ENCODE data around the gene PIK3C2G.

PIK3C2G gene

GRCh38 chr12:18439541-18439940 lies 178.2 kb downstream of the PIK3C2G start:
- Histone ChIP-seq H3K9ac (ENCODE audit: low read length) (no peak overlapping the region), H2BK120ac (ENCODE audit: low read depth, low read length) (no peak overlapping the region), H2AFZ (ENCODE audit: low read depth, low read length) (no peak overlapping the region), H3K4me1 (ENCODE audit: control insufficient read depth, insufficient read depth, low read depth, low read length) (no peaks in the 10 kb centered on the region), H3K27me3 (ENCODE audit: control insufficient read depth in 1 of 2, insufficient read depth in 1 of 2, low read length in 2 of 2) (no peaks in the 10 kb centered on the region), H4K8ac (ENCODE audit: low read length) (no peak overlapping the region), H2BK15ac (ENCODE audit: low read depth, poor library complexity, severe bottlenecking) (no peak overlapping the region), H3K4ac (ENCODE audit: low read depth in 1 of 2, low read length in 2 of 2) (no peak overlapping the region), H2BK5ac (ENCODE audit: low read depth, low read length, poor library complexity, severe bottlenecking) (no peak overlapping the region), H3K27ac (ENCODE audit: low read length, poor library complexity, severe bottlenecking) (no peak overlapping the region), H3K9me3 (ENCODE audit: control insufficient read depth, low read length) (no peaks in the 10 kb centered on the region), H3K79me1 (replicated peaks; ENCODE audit: low read length, poor library complexity, severe bottlenecking) (no peaks in the 10 kb centered on the region), H3K36me3 (ENCODE audit: control insufficient read depth in 1 of 2, insufficient read depth in 2 of 2, low read depth in 1 of 2, low read length in 2 of 2) (no peaks in the 10 kb centered on the region), H3K23ac (ENCODE audit: low read length in 2 of 2) (no peak overlapping the region), H4K91ac (ENCODE audit: low read length) (no peak overlapping the region), H3K14ac (ENCODE audit: low read length in 2 of 2) (no peak overlapping the region), H2BK12ac (ENCODE audit: low read length in 2 of 2) (no peak overlapping the region), H3K18ac (ENCODE audit: low read depth in 1 of 2, low read length in 2 of 2) (no peak overlapping the region), H3K4me2 (ENCODE audit: low read length, poor library complexity, severe bottlenecking) (no peak overlapping the region), H3K4me3 (ENCODE audit: insufficient read depth in 1 of 2, low read depth in 1 of 2, low read length in 2 of 2) (no peak overlapping the region), H2AK5ac (ENCODE audit: low read length, severe bottlenecking) (no peak overlapping the region)
- DNase-seq: peak; percentile 44
- 19% methylated on average over 2 of the region's 3 CpGs for WGBS

- no peak overlapping the region for H2AFZ ChIP-seq (ENCODE audit: low read depth, low read length)
- no peak overlapping the region for H2BK120ac ChIP-seq (ENCODE audit: low read depth, low read length)
- H3K18ac ChIP-seq (ENCODE audit: low read depth in 1 of 2, low read length in 2 of 2): no peak overlapping the region
- no peak overlapping the region for H3K4ac ChIP-seq (ENCODE audit: low read depth in 1 of 2, low read length in 2 of 2)
- no peaks in the 10 kb centered on the region for H3K79me1 ChIP-seq (replicated peaks; ENCODE audit: low read length, poor library complexity, severe bottlenecking)
- no peak overlapping the region for H3K4me3 ChIP-seq (ENCODE audit: insufficient read depth in 1 of 2, low read depth in 1 of 2, low read length in 2 of 2)
- H4K8ac ChIP-seq (ENCODE audit: low read length): no peak overlapping the region
- H3K4me2 ChIP-seq (ENCODE audit: low read length, poor library complexity, severe bottlenecking): no peak overlapping the region
- 100% methylated on average over 1 of the region's 5 CpGs for WGBS
- no peak overlapping the region for H3K23ac ChIP-seq (ENCODE audit: low read length in 2 of 2)
- H3K9ac ChIP-seq (ENCODE audit: low read length): no peak overlapping the region
- H3K9me3 ChIP-seq (ENCODE audit: control insufficient read depth, low read length): no peaks in the 10 kb centered on the region
- no peak overlapping the region for H3K14ac ChIP-seq (ENCODE audit: low read length in 2 of 2)
- H4K91ac ChIP-seq (ENCODE audit: low read length): no peak overlapping the region
- H2AK5ac ChIP-seq (ENCODE audit: low read length, severe bottlenecking): no peak overlapping the region
- H3K27me3 ChIP-seq (ENCODE audit: control insufficient read depth in 1 of 2, insufficient read depth in 1 of 2, low read length in 2 of 2): no peaks in the 10 kb centered on the region
- DNase-seq: no peak
- no peak overlapping the region for H2BK15ac ChIP-seq (ENCODE audit: low read depth, poor library complexity, severe bottlenecking)
- H2BK5ac ChIP-seq (ENCODE audit: low read depth, low read length, poor library complexity, severe bottlenecking): no peak overlapping the region
- no peak overlapping the region for H2BK12ac ChIP-seq (ENCODE audit: low read length in 2 of 2)
- H3K27ac ChIP-seq (ENCODE audit: low read length, poor library complexity, severe bottlenecking): no peak overlapping the region
- no peaks in the 10 kb centered on the region for H3K4me1 ChIP-seq (ENCODE audit: control insufficient read depth, insufficient read depth, low read depth, low read length)
- H3K36me3 ChIP-seq (ENCODE audit: control insufficient read depth in 1 of 2, insufficient read depth in 2 of 2, low read depth in 1 of 2, low read length in 2 of 2): no peaks in the 10 kb centered on the region
These were observed 182.6 kb downstream of the PIK3C2G start for GRCh38 chr12:18443768-18444437.

- Histone ChIP-seq H3K4me1 (ENCODE audit: control insufficient read depth, insufficient read depth, low read depth, low read length) (no peaks in the 10 kb centered on the region), H3K27ac (ENCODE audit: low read length, poor library complexity, severe bottlenecking) (no peak overlapping the region), H2AK5ac (ENCODE audit: low read length, severe bottlenecking) (no peak overlapping the region), H3K36me3 (ENCODE audit: control insufficient read depth in 1 of 2, insufficient read depth in 2 of 2, low read depth in 1 of 2, low read length in 2 of 2) (no peaks in the 10 kb centered on the region), H3K18ac (ENCODE audit: low read depth in 1 of 2, low read length in 2 of 2) (no peak overlapping the region), H2BK15ac (ENCODE audit: low read depth, poor library complexity, severe bottlenecking) (no peak overlapping the region), H2AFZ (ENCODE audit: low read depth, low read length) (no peak overlapping the region), H3K4me2 (ENCODE audit: low read length, poor library complexity, severe bottlenecking) (no peak overlapping the region), H3K4me3 (ENCODE audit: insufficient read depth in 1 of 2, low read depth in 1 of 2, low read length in 2 of 2) (no peak overlapping the region), H3K14ac (ENCODE audit: low read length in 2 of 2) (peak overlapping the region in 1 of 2 experiments; percentile 77), H3K23ac (ENCODE audit: low read length in 2 of 2) (no peak overlapping the region), H2BK5ac (ENCODE audit: low read depth, low read length, poor library complexity, severe bottlenecking) (no peak overlapping the region), H4K91ac (ENCODE audit: low read length) (no peak overlapping the region), H3K27me3 (ENCODE audit: control insufficient read depth in 1 of 2, insufficient read depth in 1 of 2, low read length in 2 of 2) (no peaks in the 10 kb centered on the region), H4K8ac (ENCODE audit: low read length) (peak overlapping the region; percentile 36), H3K79me1 (replicated peaks; ENCODE audit: low read length, poor library complexity, severe bottlenecking) (no peaks in the 10 kb centered on the region), H2BK120ac (ENCODE audit: low read depth, low read length) (no peak overlapping the region), H2BK12ac (ENCODE audit: low read length in 2 of 2) (no peak overlapping the region), H3K9me3 (ENCODE audit: control insufficient read depth, low read length) (no peaks in the 10 kb centered on the region), H3K9ac (ENCODE audit: low read length) (no peak overlapping the region), H3K4ac (ENCODE audit: low read depth in 1 of 2, low read length in 2 of 2) (no peak overlapping the region)
- DNase-seq: no peak
- WGBS: 61% methylated on average over 2 of the region's 3 CpGs
These were observed 184.8 kb downstream of the PIK3C2G start for GRCh38 chr12:18446061-18446644.

GRCh38 chr12:18454330-18454729 lies 193.0 kb downstream of the PIK3C2G start:
- no peak overlapping the region for H3K9ac ChIP-seq (ENCODE audit: low read length)
- DNase-seq: no peak
- peaks cover 5% of the 10 kb centered on the region for H3K9me3 ChIP-seq (ENCODE audit: control insufficient read depth, low read length)
- no peak overlapping the region for H3K18ac ChIP-seq (ENCODE audit: low read depth in 1 of 2, low read length in 2 of 2)
- no peak overlapping the region for H3K4ac ChIP-seq (ENCODE audit: low read depth in 1 of 2, low read length in 2 of 2)
- no peak overlapping the region for H2AK5ac ChIP-seq (ENCODE audit: low read length, severe bottlenecking)
- no peak overlapping the region for H3K4me2 ChIP-seq (ENCODE audit: low read length, poor library complexity, severe bottlenecking)
- WGBS: 21% methylated on average over 1 of the region's 1 CpG
- H3K23ac ChIP-seq (ENCODE audit: low read length in 2 of 2): no peak overlapping the region
- no peak overlapping the region for H2BK120ac ChIP-seq (ENCODE audit: low read depth, low read length)
- no peak overlapping the region for H4K91ac ChIP-seq (ENCODE audit: low read length)
- H4K8ac ChIP-seq (ENCODE audit: low read length): no peak overlapping the region
- H3K79me1 ChIP-seq (replicated peaks; ENCODE audit: low read length, poor library complexity, severe bottlenecking): no peaks in the 10 kb centered on the region
- H3K36me3 ChIP-seq (ENCODE audit: control insufficient read depth in 1 of 2, insufficient read depth in 2 of 2, low read depth in 1 of 2, low read length in 2 of 2): no peaks in the 10 kb centered on the region
- no peak overlapping the region for H2BK12ac ChIP-seq (ENCODE audit: low read length in 2 of 2)
- H2BK15ac ChIP-seq (ENCODE audit: low read depth, poor library complexity, severe bottlenecking): no peak overlapping the region
- H3K27ac ChIP-seq (ENCODE audit: low read length, poor library complexity, severe bottlenecking): no peak overlapping the region
- H3K27me3 ChIP-seq (ENCODE audit: control insufficient read depth in 1 of 2, insufficient read depth in 1 of 2, low read length in 2 of 2): no peaks in the 10 kb centered on the region
- H2AFZ ChIP-seq (ENCODE audit: low read depth, low read length): no peak overlapping the region
- no peaks in the 10 kb centered on the region for H3K4me1 ChIP-seq (ENCODE audit: control insufficient read depth, insufficient read depth, low read depth, low read length)
- H3K14ac ChIP-seq (ENCODE audit: low read length in 2 of 2): no peak overlapping the region
- no peak overlapping the region for H2BK5ac ChIP-seq (ENCODE audit: low read depth, low read length, poor library complexity, severe bottlenecking)
- H3K4me3 ChIP-seq (ENCODE audit: insufficient read depth in 1 of 2, low read depth in 1 of 2, low read length in 2 of 2): no peak overlapping the region

All from mesenchymal stem cell (in vitro differentiated cells and primary cell).